IMR-90 (cell line): ENCODE results near the gene GRIK5.

ENCODE experiments used
- BHLHE40 ChIP-seq: fragments of 150-350 bp; IDR thresholded peaks from 2 replicates; pipeline ENCODE4 v1.6.1; 2016; ENCODE audit warnings: mild to moderate bottlenecking, low read depth, low read length
- CEBPB ChIP-seq: IDR thresholded peaks from 2 replicates; pipeline ENCODE4 v1.6.1; 2012; ENCODE audit warnings: low read depth, low read length, improper control_type of control experiment
- CHD1 ChIP-seq: IDR thresholded peaks from 2 replicates; pipeline ENCODE4 v1.6.1; 2012; ENCODE audit warnings: low read depth, low read length, improper control_type of control experiment
- FOS ChIP-seq: fragments of 150-350 bp; IDR thresholded peaks from 2 replicates; pipeline ENCODE4 v1.6.1; 2016; ENCODE audit warnings: low read depth, low read length
- MAFK ChIP-seq: IDR thresholded peaks from 2 replicates; pipeline ENCODE4 v1.6.1; 2012; ENCODE audit warnings: low read depth, low read length, improper control_type of control experiment
- NFE2L2 ChIP-seq: fragments of 150-350 bp; IDR thresholded peaks from 2 replicates; pipeline ENCODE4 v1.6.1; 2016; ENCODE audit warnings: low read depth, mild to moderate bottlenecking, low read length
- POLR2A ChIP-seq: IDR thresholded peaks from 2 replicates; pipeline ENCODE4 v1.6.1; 2012; ENCODE audit warnings: mild to moderate bottlenecking, low read depth, low read length
- RAD21 ChIP-seq: IDR thresholded peaks from 2 replicates; pipeline ENCODE4 v1.6.1; 2012; ENCODE audit warnings: low read length, improper control_type of control experiment
- RCOR1 ChIP-seq: IDR thresholded peaks from 2 replicates; pipeline ENCODE4 v1.6.1; 2012; ENCODE audit warnings: mild to moderate bottlenecking, low read length, improper control_type of control experiment; ENCODE audit not compliant: insufficient replicate concordance
- RFX5 ChIP-seq: IDR thresholded peaks from 2 replicates; pipeline ENCODE4 v1.8.0; 2012; ENCODE audit warnings: low read depth, mild to moderate bottlenecking, low read length, moderate library complexity
- SMC3 ChIP-seq: fragments of 150-350 bp; IDR thresholded peaks from 2 replicates; pipeline ENCODE4 v1.6.1; 2016; ENCODE audit warnings: low read depth, mild to moderate bottlenecking, antibody characterized with exemption, low read length, moderate library complexity
- TF ChIP-seq, protein P1 (sequence below): conservative IDR thresholded peaks from 2 replicates; pipeline ENCODE4 v1.5.1; 2012; ENCODE audit warnings: mild to moderate bottlenecking, low read depth, low read length, improper control_type of control experiment
- TF ChIP-seq, protein P2 (sequence below): fragments of 150-350 bp; IDR thresholded peaks from 2 replicates; pipeline ENCODE4 v1.6.1; 2017; ENCODE audit warnings: mild to moderate bottlenecking, antibody characterized with exemption, low read length, low read depth

DNA sequence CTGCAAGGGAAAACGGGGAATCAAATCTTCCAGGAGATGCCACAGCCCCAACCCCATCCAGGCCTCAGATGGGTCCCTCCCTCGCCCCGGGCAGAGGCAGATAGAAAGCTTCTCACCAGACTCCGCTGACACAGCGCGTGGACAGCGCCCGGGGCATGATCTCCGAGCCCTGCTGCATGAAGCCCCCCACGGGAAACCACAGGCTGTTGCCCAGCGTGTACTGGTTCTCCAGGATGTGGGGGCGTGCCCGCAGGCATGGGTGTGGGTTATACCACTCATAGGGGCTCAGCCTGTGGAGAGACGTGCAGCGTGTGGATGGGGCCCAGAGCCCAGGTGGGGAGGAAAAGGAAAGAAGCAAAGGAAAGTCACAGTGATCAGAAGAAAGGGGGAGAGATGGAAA lies 48.8 kb downstream of the GRIK5 start:
- TF ChIP-seq, protein P1, sequence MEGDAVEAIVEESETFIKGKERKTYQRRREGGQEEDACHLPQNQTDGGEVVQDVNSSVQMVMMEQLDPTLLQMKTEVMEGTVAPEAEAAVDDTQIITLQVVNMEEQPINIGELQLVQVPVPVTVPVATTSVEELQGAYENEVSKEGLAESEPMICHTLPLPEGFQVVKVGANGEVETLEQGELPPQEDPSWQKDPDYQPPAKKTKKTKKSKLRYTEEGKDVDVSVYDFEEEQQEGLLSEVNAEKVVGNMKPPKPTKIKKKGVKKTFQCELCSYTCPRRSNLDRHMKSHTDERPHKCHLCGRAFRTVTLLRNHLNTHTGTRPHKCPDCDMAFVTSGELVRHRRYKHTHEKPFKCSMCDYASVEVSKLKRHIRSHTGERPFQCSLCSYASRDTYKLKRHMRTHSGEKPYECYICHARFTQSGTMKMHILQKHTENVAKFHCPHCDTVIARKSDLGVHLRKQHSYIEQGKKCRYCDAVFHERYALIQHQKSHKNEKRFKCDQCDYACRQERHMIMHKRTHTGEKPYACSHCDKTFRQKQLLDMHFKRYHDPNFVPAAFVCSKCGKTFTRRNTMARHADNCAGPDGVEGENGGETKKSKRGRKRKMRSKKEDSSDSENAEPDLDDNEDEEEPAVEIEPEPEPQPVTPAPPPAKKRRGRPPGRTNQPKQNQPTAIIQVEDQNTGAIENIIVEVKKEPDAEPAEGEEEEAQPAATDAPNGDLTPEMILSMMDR: no peak
- TF ChIP-seq RCOR1 (no peak), NFE2L2 (no peak), RAD21 (no peak), POLR2A (no peak), SMC3 (no peak), FOS (no peak), CEBPB (no peak), BHLHE40 (no peak), RFX5 (no peak), CHD1 (no peak), MAFK (no peak)
- TF ChIP-seq, protein P2, sequence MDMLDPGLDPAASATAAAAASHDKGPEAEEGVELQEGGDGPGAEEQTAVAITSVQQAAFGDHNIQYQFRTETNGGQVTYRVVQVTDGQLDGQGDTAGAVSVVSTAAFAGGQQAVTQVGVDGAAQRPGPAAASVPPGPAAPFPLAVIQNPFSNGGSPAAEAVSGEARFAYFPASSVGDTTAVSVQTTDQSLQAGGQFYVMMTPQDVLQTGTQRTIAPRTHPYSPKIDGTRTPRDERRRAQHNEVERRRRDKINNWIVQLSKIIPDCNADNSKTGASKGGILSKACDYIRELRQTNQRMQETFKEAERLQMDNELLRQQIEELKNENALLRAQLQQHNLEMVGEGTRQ: no peak
